NB4 (cell line): ENCODE data around the gene STMN3.

Experiments
- POLR2A ChIP-seq: IDR thresholded peaks from 2 replicates; pipeline ENCODE4 v1.6.1; 2011; ENCODE audit warnings: mild to moderate bottlenecking; ENCODE audit not compliant: insufficient read length; ENCODE audit errors: extremely low read depth
- TF ChIP-seq, protein P1 (sequence below): IDR thresholded peaks from one replicate; pipeline ENCODE4 v1.5.1; 2012; ENCODE audit warnings: low read depth, low read length

GRCh38 chr20:63659370-63659769 lies 6.1 kb upstream of the STMN3 start:
- TF ChIP-seq, protein P1, sequence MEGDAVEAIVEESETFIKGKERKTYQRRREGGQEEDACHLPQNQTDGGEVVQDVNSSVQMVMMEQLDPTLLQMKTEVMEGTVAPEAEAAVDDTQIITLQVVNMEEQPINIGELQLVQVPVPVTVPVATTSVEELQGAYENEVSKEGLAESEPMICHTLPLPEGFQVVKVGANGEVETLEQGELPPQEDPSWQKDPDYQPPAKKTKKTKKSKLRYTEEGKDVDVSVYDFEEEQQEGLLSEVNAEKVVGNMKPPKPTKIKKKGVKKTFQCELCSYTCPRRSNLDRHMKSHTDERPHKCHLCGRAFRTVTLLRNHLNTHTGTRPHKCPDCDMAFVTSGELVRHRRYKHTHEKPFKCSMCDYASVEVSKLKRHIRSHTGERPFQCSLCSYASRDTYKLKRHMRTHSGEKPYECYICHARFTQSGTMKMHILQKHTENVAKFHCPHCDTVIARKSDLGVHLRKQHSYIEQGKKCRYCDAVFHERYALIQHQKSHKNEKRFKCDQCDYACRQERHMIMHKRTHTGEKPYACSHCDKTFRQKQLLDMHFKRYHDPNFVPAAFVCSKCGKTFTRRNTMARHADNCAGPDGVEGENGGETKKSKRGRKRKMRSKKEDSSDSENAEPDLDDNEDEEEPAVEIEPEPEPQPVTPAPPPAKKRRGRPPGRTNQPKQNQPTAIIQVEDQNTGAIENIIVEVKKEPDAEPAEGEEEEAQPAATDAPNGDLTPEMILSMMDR, result no peak
- TF ChIP-seq POLR2A, result no peak
